MCF 10A (cell line): ENCODE results near the gene MYL1. TPM values are rescaled to one million over a fixed set of nuclear protein-coding genes. Genes with fewer than 3 reads are reported as not detected.

ENCODE experiments used
- BruUV-seq: library from RNA; stranded (reverse); fragments of 400-500 nt; replicated peaks from 2 replicates; lab custom pipeline; 2021; lab: Mats Ljungman, UMichigan
- CTCF ChIA-PET: fragments of 300-600 bp; sonication (Branson Sonifier 250); formaldehyde crosslinking; extraction: SDS; loops from one replicate; lab custom pipeline; 2021; ENCODE audit warnings: antibody characterized with exemption, inconsistent platforms; lab: Yijun Ruan, JAX
- POLR2A ChIA-PET: fragments of 300-600, 350-650 bp; sonication (Branson Sonifier 250); formaldehyde crosslinking; extraction: SDS; loops from one replicate; lab custom pipeline; 2020; ENCODE audit warnings: antibody characterized with exemption, inconsistent platforms; lab: Yijun Ruan, JAX
- DNase-seq: peaks from one replicate; pipeline ENCODE4 v3.0.0-alpha.2; 2018; ENCODE audit not compliant: unreplicated experiment
- H3K27ac Mint-ChIP-seq: one replicate; pipeline ENCODE4 v1.8.0; 2022; ENCODE audit warnings: mild to moderate bottlenecking, low read depth, mixed read lengths; ENCODE audit not compliant: unreplicated experiment
- H3K27me3 Mint-ChIP-seq: one replicate; pipeline ENCODE4 v1.8.0; 2022; ENCODE audit warnings: mixed read lengths; ENCODE audit not compliant: insufficient read depth, unreplicated experiment
- H3K36me3 Mint-ChIP-seq: one replicate; pipeline ENCODE4 v1.8.0; 2022; ENCODE audit warnings: mild to moderate bottlenecking, moderate library complexity, mixed read lengths; ENCODE audit not compliant: insufficient read depth, unreplicated experiment
- H3K4me1 Mint-ChIP-seq: one replicate; pipeline ENCODE4 v1.8.0; 2022; ENCODE audit warnings: mixed read lengths; ENCODE audit not compliant: insufficient read depth, unreplicated experiment
- H3K4me3 Mint-ChIP-seq: one replicate; pipeline ENCODE4 v1.8.0; 2022; ENCODE audit warnings: mild to moderate bottlenecking, moderate library complexity, mixed read lengths; ENCODE audit not compliant: unreplicated experiment
- H3K9me3 Mint-ChIP-seq: one replicate; pipeline ENCODE4 v1.8.0; 2022; ENCODE audit warnings: mixed read lengths; ENCODE audit not compliant: unreplicated experiment
- intact Hi-C: fragments of 100-400 bp; cut with micrococcal nuclease; formaldehyde crosslinking; loops from 2 replicates; pipeline ENCODE4 v1.14.1; 2022
- total RNA-seq: library from RNA; stranded (reverse); gene quantifications from 2 replicates; pipeline ENCODE4 v1.2.3, GENCODE V29; 2022
- TF ChIP-seq, protein P1 (sequence below): fragments of 200-600 bp; IDR thresholded peaks from one replicate; pipeline ENCODE4 v1.8.0; 2022; ENCODE audit warnings: antibody characterized with exemption, mild to moderate bottlenecking; ENCODE audit not compliant: unreplicated experiment

The MYL1 gene
- total RNA-seq, 1 experiment from 2014 or later = not detected

GRCh38 chr2:210288408-210288807 lies 26.6 kb downstream of the MYL1 start:
- BruUV-seq = no TSS peak
- peaks cover 63% of the 10 kb centered on the region for H3K27me3 Mint-ChIP-seq
- no peak overlapping the region for H3K4me3 Mint-ChIP-seq

DNA sequence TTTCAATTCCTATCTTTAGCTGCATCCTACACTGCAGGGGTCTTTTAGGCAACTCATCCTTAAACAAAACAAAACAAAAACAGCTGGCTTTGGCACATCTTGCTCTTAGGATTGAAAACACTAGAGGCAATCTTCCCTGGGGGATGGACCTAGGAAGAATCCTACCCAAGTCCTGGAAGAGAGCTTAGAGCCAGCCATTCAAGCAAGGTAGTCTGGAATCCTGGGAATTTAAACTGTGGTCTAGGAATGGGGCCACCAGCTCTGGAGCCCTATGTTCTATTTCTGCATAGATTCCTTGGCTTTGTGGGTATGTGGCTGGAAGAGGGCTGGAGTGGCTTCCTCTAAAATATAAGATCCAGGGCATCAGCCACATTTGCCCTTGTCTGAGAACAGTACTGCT lies 27.7 kb downstream of the MYL1 start:
- TF ChIP-seq, protein P1, sequence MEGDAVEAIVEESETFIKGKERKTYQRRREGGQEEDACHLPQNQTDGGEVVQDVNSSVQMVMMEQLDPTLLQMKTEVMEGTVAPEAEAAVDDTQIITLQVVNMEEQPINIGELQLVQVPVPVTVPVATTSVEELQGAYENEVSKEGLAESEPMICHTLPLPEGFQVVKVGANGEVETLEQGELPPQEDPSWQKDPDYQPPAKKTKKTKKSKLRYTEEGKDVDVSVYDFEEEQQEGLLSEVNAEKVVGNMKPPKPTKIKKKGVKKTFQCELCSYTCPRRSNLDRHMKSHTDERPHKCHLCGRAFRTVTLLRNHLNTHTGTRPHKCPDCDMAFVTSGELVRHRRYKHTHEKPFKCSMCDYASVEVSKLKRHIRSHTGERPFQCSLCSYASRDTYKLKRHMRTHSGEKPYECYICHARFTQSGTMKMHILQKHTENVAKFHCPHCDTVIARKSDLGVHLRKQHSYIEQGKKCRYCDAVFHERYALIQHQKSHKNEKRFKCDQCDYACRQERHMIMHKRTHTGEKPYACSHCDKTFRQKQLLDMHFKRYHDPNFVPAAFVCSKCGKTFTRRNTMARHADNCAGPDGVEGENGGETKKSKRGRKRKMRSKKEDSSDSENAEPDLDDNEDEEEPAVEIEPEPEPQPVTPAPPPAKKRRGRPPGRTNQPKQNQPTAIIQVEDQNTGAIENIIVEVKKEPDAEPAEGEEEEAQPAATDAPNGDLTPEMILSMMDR = no peak
- no peak overlapping the region for H3K4me3 Mint-ChIP-seq
- no peaks in the 10 kb centered on the region for H3K36me3 Mint-ChIP-seq
- peaks cover 62% of the 10 kb centered on the region for H3K27me3 Mint-ChIP-seq
- no peak overlapping the region for H3K27ac Mint-ChIP-seq
- intact Hi-C loops = no loop called here
- peaks cover 8% of the 10 kb centered on the region for H3K9me3 Mint-ChIP-seq
- CTCF ChIA-PET = no interaction called here
- no TSS peak for BruUV-seq
- POLR2A ChIA-PET = no interaction called here
- no peak for DNase-seq
- H3K4me1 Mint-ChIP-seq = no peaks in the 10 kb centered on the region

More at GRCh38 chr2:210288408-210288807, 26.6 kb downstream of the MYL1 start:
- Mint-ChIP-seq H3K27ac (no peak overlapping the region), H3K9me3 (peaks cover 7% of the 10 kb centered on the region), H3K4me1 (no peaks in the 10 kb centered on the region), H3K36me3 (no peaks in the 10 kb centered on the region)
- POLR2A ChIA-PET = no interaction called here
- intact Hi-C loops = no loop called here
- TF ChIP-seq, protein P1 = no peak
- CTCF ChIA-PET = no interaction called here
- DNase-seq = no peak

DNA sequence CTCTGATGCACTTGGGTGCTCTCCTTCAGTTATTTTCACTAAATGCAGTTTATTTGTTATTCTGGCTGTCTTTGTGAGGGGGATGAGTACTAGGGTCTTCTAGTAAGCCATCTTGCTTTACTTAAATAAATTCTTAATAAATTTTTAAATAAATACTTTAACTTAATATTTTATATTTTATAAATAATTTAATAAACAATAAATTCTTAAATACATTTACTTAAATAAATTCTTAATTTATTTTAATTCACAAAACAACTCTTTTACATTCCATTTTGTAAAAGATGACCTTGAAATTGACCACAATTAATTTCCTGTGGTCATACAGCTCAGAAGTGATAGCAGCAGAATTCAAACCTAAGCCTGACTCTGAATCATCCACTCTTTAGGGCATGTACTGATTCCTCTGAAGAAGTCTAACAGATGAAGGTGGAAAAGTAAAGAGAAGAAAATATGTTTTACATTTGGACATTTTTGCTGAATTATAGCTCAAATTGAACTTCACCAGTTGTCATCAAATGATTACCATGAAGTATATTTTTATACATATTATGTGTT lies 28.8 kb downstream of the MYL1 start:
- BruUV-seq = no TSS peak
- DNase-seq = no peak
- TF ChIP-seq, protein P1 = no peak
- no peak overlapping the region for H3K4me3 Mint-ChIP-seq
- CTCF ChIA-PET = interaction anchor here (0.6 kb wide), 1 partner anchor 113 kb away, joined by 4 read pairs; no protein-coding TSS in a partner anchor
- H3K27me3 Mint-ChIP-seq = peaks cover 62% of the 10 kb centered on the region
- H3K4me1 Mint-ChIP-seq = no peaks in the 10 kb centered on the region
- H3K9me3 Mint-ChIP-seq = peaks cover 8% of the 10 kb centered on the region
- no peak overlapping the region for H3K27ac Mint-ChIP-seq
- H3K36me3 Mint-ChIP-seq = no peaks in the 10 kb centered on the region
- intact Hi-C loops = no loop called here
- POLR2A ChIA-PET = no interaction called here

DNA sequence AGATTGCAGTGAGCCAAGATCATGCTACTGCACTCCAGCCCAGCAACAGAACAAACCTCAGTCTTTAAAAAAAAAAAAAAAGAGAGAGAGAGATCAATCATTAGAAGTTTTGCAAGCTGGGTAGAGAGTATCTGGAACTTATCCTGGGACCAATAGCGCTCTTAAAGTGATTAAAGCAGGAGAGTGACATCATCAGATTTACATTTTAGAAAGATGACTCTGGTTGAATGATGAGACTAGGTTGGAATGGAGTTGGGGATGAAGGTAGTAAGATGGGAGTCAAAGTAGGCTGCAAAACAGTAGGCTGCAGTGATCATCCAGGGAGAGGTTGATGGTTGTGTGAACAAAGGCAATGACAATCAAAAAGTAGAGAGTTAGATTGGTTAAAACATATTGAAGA lies 37.8 kb downstream of the MYL1 start:
- POLR2A ChIA-PET = no interaction called here
- TF ChIP-seq, protein P1 = no peak
- no peaks in the 10 kb centered on the region for H3K36me3 Mint-ChIP-seq
- no peaks in the 10 kb centered on the region for H3K9me3 Mint-ChIP-seq
- H3K27me3 Mint-ChIP-seq = peaks cover 38% of the 10 kb centered on the region
- intact Hi-C loops = no loop called here
- no peak for DNase-seq
- no peak overlapping the region for H3K27ac Mint-ChIP-seq
- BruUV-seq = no TSS peak
- CTCF ChIA-PET = interaction anchor here (0.6 kb wide), 1 partner anchor 25 kb away, joined by 5 read pairs; no protein-coding TSS in a partner anchor
- no peaks in the 10 kb centered on the region for H3K4me1 Mint-ChIP-seq
- no peak overlapping the region for H3K4me3 Mint-ChIP-seq
